Measurements from ENCODE around the gene PRKG1.

DNA sequence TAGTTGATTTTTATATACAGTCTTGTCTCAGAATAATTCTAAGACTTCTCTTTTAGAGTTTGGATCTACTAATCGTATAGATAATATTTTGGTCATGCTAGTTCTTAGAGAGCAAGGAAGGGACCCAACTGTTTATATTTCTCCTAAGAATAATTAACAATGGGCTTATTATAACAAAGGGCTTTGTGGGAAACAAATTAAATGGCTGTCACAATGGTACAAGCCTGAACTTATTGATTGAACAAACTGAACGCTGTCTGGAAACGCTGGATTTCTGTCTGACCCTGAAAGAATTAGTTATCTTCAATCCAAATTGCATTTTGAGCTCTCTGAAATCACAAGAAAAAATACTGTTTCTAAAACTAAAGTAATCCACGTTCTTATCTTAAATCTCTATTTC lies 568.3 kb downstream of the PRKG1 start:
- TF ChIP-seq, protein P1, sequence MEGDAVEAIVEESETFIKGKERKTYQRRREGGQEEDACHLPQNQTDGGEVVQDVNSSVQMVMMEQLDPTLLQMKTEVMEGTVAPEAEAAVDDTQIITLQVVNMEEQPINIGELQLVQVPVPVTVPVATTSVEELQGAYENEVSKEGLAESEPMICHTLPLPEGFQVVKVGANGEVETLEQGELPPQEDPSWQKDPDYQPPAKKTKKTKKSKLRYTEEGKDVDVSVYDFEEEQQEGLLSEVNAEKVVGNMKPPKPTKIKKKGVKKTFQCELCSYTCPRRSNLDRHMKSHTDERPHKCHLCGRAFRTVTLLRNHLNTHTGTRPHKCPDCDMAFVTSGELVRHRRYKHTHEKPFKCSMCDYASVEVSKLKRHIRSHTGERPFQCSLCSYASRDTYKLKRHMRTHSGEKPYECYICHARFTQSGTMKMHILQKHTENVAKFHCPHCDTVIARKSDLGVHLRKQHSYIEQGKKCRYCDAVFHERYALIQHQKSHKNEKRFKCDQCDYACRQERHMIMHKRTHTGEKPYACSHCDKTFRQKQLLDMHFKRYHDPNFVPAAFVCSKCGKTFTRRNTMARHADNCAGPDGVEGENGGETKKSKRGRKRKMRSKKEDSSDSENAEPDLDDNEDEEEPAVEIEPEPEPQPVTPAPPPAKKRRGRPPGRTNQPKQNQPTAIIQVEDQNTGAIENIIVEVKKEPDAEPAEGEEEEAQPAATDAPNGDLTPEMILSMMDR (IDR thresholded peaks at IDR 0.05; ENCODE audit: low read depth, low read length, poor library complexity, severe bottlenecking): no peak
- no peak for TF ChIP-seq EZH2phosphoT487 (IDR thresholded peaks at IDR 0.05; ENCODE audit: borderline replicate concordance, low read length)
